Testis (tissue), 2 donors: ENCODE measurements around the gene MCTP1.

Experiments used
- POLR2A ChIP-seq: fragments of 450-650 bp; IDR thresholded peaks from one replicate; pipeline ENCODE4 v1.6.1; 2017; ENCODE audit warnings: antibody characterized with exemption, mild to moderate bottlenecking, moderate library complexity
- TF ChIP-seq, protein P1 (sequence below), 3 experiments: fragments of 450-650 bp in 2 of 3; fragments of 200-600 bp in 1 of 3; sonication (generic) in 1 of 3; IDR thresholded peaks; one replicate each; pipeline ENCODE4 v1.5.1; 2016 to 2019; ENCODE audit warnings: antibody characterized with exemption in 3 of 3, mild to moderate bottlenecking in 2 of 3, moderate library complexity in 1 of 3

DNA sequence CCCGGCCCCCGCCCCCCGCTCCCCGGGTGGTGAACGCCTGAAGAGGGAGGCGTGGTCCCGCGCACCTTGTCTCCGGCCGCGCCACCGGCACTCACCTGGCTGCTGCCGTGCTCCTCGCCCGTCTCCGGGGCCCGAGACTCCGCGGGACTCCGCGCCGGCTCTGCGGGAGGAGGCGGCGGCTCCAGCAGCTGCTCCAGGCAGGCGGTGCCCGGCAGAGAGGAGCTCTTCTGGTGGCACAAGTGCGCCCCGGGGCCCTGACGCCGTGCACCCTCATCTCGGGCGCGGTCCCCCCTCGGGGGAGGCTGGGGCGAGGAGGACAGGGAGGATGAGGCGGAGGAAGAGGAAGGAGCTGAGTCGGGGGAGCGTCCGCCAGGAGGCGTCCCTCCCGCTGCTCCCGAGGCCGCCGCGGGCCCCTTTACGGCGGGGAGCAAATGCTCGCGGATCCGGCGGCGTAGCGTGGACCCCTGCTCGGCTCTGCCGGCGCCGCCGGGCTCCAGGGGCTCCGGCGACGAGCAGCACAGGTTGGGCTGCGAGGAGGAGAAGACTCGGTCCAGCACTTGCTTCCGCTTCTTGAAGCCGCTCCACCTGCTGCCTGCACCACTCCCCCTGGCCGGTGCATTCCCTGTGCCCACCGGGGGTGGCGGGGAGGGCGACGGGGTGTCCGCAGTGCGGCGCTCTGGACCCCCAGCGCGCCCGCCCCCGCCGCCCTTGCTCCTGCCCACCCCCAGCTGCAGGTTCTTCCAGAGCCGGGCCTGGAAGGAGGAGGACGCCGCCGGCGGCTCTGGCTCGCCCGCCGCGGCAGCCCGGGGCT is 928 bp downstream of the MCTP1 start:
- TF ChIP-seq, protein P1, sequence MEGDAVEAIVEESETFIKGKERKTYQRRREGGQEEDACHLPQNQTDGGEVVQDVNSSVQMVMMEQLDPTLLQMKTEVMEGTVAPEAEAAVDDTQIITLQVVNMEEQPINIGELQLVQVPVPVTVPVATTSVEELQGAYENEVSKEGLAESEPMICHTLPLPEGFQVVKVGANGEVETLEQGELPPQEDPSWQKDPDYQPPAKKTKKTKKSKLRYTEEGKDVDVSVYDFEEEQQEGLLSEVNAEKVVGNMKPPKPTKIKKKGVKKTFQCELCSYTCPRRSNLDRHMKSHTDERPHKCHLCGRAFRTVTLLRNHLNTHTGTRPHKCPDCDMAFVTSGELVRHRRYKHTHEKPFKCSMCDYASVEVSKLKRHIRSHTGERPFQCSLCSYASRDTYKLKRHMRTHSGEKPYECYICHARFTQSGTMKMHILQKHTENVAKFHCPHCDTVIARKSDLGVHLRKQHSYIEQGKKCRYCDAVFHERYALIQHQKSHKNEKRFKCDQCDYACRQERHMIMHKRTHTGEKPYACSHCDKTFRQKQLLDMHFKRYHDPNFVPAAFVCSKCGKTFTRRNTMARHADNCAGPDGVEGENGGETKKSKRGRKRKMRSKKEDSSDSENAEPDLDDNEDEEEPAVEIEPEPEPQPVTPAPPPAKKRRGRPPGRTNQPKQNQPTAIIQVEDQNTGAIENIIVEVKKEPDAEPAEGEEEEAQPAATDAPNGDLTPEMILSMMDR (IDR thresholded peaks at IDR 0.05): peak in 2 of 3 experiments; percentile 11 to 14
- no peak for TF ChIP-seq POLR2A
